HepG2 (cell line): ENCODE data around the gene PIGC. TPM values are rescaled to one million over a fixed set of nuclear protein-coding genes. Genes with fewer than 3 reads are reported as not detected.

ENCODE experiments used
- ARID2 ChIP-seq: sonication (generic); formaldehyde crosslinking; IDR thresholded peaks from 2 replicates; pipeline ENCODE4 v1.8.1; 2022; ENCODE audit warnings: mild to moderate bottlenecking, missing genetic modification reagents, borderline replicate concordance
- ETV5 ChIP-seq: IDR thresholded peaks from 2 replicates; pipeline ENCODE4 v1.6.1; 2018; ENCODE audit warnings: missing biosample characterization, missing genetic modification reagents, inconsistent platforms, borderline replicate concordance
- IKZF4 ChIP-seq: sonication (generic); formaldehyde crosslinking; IDR thresholded peaks from 2 replicates; pipeline ENCODE4 v1.5.1; 2020; ENCODE audit warnings: borderline replicate concordance, mild to moderate bottlenecking, low read depth, missing genetic modification reagents; ENCODE audit errors: not compliant biosample characterization
- JUN ChIP-seq: sonication (generic); formaldehyde crosslinking; IDR thresholded peaks from 2 replicates; pipeline ENCODE4 v1.4.0; 2020; ENCODE audit warnings: mild to moderate bottlenecking, missing genetic modification reagents
- MAF1 ChIP-seq: sonication (generic); formaldehyde crosslinking; IDR thresholded peaks from 2 replicates; pipeline ENCODE4 v1.5.0; 2020; ENCODE audit warnings: missing genetic modification reagents, borderline replicate concordance
- NBN ChIP-seq: fragments of 450-650 bp; conservative IDR thresholded peaks from 2 replicates; pipeline ENCODE4 v1.6.1; 2017
- NCOA5 ChIP-seq: sonication (generic); formaldehyde crosslinking; IDR thresholded peaks from 2 replicates; pipeline ENCODE4 v1.4.0; 2020; ENCODE audit warnings: missing genetic modification reagents
- NR2F2 ChIP-seq: IDR thresholded peaks from 2 replicates; pipeline ENCODE4 v1.6.1; 2012; ENCODE audit warnings: low read depth, inconsistent platforms, borderline replicate concordance
- RARG ChIP-seq: sonication (generic); formaldehyde crosslinking; IDR thresholded peaks from 2 replicates; pipeline ENCODE4 v1.4.0; 2020; ENCODE audit warnings: low read depth, mild to moderate bottlenecking, missing genetic modification reagents
- RBFOX2 ChIP-seq: fragments of 200-400 bp; formaldehyde crosslinking; IDR thresholded peaks from 2 replicates; pipeline ENCODE4 v1.6.1; 2017; ENCODE audit warnings: low read depth, mild to moderate bottlenecking, low read length
- ZC3H13 ChIP-seq: sonication (generic); formaldehyde crosslinking; IDR thresholded peaks from 2 replicates; pipeline ENCODE4 v1.8.1; 2023; ENCODE audit warnings: mild to moderate bottlenecking, missing genetic modification reagents, moderate library complexity
- ZNF230 ChIP-seq: sonication (generic); formaldehyde crosslinking; IDR thresholded peaks from 2 replicates; pipeline ENCODE4 v1.4.0; 2020; ENCODE audit warnings: mild to moderate bottlenecking, missing genetic modification reagents
- ZNF570 ChIP-seq: sonication (generic); formaldehyde crosslinking; IDR thresholded peaks from 2 replicates; pipeline ENCODE4 v1.4.0; 2020; ENCODE audit warnings: mild to moderate bottlenecking, missing genetic modification reagents, borderline replicate concordance
- polyA plus RNA-seq, 8 experiments: library from polyadenylated mRNA; depleted of rRNA in 3 of 8; stranded (reverse) in 7 of 8; unstranded in 1 of 8; fragments of >200 nt; fragmentation: Illumina TruSeq in 4 of 8; extraction: Trizol in 4 of 8; gene quantifications; 2 replicates each; pipeline versions ENCODE4 v1.2.1 to v1.2.3, GENCODE V29; 2011 to 2016; ENCODE audit warnings: low read depth in 4 of 8, missing spikeins in 1 of 8, mixed read lengths in 1 of 8; ENCODE audit not compliant: insufficient read depth in 1 of 8
- total RNA-seq, 5 experiments: library from RNA; depleted of rRNA; stranded (reverse); fragments of >200 nt; fragmentation: Illumina TruSeq; extraction: Trizol; gene quantifications; 2 replicates each; pipeline ENCODE4 v1.2.3, GENCODE V29; 2016; ENCODE audit warnings: low read depth in 1 of 5
- TF ChIP-seq, protein P1 (sequence below): sonication (generic); formaldehyde crosslinking; conservative IDR thresholded peaks from 2 replicates; pipeline ENCODE4 v1.4.0; 2020; ENCODE audit warnings: missing genetic modification reagents
- TF ChIP-seq, protein P2 (sequence below): sonication (generic); formaldehyde crosslinking; IDR thresholded peaks from 2 replicates; pipeline ENCODE4 v1.4.0; 2020; ENCODE audit warnings: missing genetic modification reagents
- TF ChIP-seq, protein P3 (sequence below): sonication (generic); formaldehyde crosslinking; IDR thresholded peaks from 2 replicates; pipeline ENCODE4 v1.5.1; 2020; ENCODE audit warnings: missing genetic modification reagents, mild to moderate bottlenecking, borderline replicate concordance
- TF ChIP-seq, protein P4 (sequence below): sonication (generic); formaldehyde crosslinking; IDR thresholded peaks from 2 replicates; pipeline ENCODE4 v1.4.0; 2020; ENCODE audit warnings: missing genetic modification reagents
- TF ChIP-seq, protein P5 (sequence below): sonication (generic); formaldehyde crosslinking; IDR thresholded peaks from 2 replicates; pipeline ENCODE4 v1.4.0; 2020; ENCODE audit warnings: missing genetic modification reagents, low read depth, mild to moderate bottlenecking, borderline replicate concordance
- TF ChIP-seq, protein P6 (sequence below): sonication (generic); formaldehyde crosslinking; IDR thresholded peaks from 2 replicates; pipeline ENCODE4 v1.8.0; 2022; ENCODE audit warnings: mild to moderate bottlenecking, missing genetic modification reagents; ENCODE audit not compliant: insufficient replicate concordance
- TF ChIP-seq, protein P7 (sequence below): sonication (generic); formaldehyde crosslinking; IDR thresholded peaks from 2 replicates; pipeline ENCODE4 v1.5.1; 2020; ENCODE audit warnings: missing genetic modification reagents, mild to moderate bottlenecking, borderline replicate concordance

The PIGC gene
- total and polyA plus RNA-seq, 2 of the 13 experiments (the other 11 are each of a cell fraction or from before 2014, with no cell fraction given), result 26.7 to 29.5 TPM

DNA sequence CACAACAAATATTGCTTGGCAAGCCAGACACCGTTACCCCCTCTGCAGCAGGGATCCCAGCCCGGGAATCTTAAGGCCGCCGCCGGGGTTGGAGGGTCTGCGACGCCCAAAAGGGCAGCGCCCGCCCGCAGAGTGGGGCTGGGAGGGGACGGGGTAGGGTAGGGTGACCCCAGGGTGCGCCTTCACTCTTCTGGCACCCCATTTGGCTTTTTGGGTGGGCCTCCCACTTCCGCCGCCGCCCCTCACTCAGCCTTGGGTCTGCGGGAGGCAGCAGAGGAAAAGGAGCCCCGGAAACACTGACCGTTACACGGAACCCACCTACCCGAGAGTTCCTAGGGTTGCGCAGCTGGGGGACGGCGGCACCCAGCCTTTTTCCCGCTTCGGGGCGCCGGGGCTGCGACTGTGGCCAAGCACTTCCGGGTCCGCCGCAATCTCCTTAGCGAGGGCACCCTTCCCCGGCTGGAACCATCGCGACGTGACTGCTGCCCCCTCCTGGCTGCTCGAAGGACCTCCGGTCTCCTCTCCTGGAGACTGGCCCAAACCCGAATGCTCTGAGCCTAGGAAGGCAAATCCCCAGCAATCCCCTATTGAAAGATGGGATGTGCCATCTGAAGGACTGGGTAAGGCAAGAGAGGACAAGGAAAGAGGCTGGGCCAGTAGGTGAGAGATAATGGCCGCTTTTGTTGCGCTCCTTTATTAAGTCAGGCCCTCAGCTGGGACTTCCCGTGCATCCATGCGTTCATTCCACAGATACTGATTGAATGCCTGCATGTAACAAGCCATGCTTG lies at the start of gene PIGC (continued):
- TF ChIP-seq, protein P1, sequence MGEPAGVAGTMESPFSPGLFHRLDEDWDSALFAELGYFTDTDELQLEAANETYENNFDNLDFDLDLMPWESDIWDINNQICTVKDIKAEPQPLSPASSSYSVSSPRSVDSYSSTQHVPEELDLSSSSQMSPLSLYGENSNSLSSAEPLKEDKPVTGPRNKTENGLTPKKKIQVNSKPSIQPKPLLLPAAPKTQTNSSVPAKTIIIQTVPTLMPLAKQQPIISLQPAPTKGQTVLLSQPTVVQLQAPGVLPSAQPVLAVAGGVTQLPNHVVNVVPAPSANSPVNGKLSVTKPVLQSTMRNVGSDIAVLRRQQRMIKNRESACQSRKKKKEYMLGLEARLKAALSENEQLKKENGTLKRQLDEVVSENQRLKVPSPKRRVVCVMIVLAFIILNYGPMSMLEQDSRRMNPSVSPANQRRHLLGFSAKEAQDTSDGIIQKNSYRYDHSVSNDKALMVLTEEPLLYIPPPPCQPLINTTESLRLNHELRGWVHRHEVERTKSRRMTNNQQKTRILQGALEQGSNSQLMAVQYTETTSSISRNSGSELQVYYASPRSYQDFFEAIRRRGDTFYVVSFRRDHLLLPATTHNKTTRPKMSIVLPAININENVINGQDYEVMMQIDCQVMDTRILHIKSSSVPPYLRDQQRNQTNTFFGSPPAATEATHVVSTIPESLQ (CRISPR knock-in tag), result no peak
- TF ChIP-seq NR2F2 (no peak), ZC3H13 (CRISPR knock-in tag) (0 out of 2 replicates have a peak, but pooled peaks have one; percentile 41), JUN (CRISPR knock-in tag) (no peak; the same call in 1 of the 2 replicates), IKZF4 (no peak), NCOA5 (CRISPR knock-in tag) (no peak), RARG (CRISPR knock-in tag) (no peak), ZNF230 (CRISPR knock-in tag) (peak; percentile 88; the same call in 1 of the 2 replicates), RBFOX2 (peak; percentile 84), ZNF570 (CRISPR knock-in tag) (no peak), NBN (no peak), ARID2 (CRISPR knock-in tag) (no peak), ETV5 (CRISPR knock-in tag) (peak; percentile 69; the same call in 1 of the 2 replicates), MAF1 (CRISPR knock-in tag) (no peak)
- TF ChIP-seq, protein P2, sequence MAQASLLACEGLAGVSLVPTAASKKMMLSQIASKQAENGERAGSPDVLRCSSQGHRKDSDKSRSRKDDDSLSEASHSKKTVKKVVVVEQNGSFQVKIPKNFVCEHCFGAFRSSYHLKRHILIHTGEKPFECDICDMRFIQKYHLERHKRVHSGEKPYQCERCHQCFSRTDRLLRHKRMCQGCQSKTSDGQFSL (CRISPR knock-in tag), result no peak
- TF ChIP-seq, protein P3, sequence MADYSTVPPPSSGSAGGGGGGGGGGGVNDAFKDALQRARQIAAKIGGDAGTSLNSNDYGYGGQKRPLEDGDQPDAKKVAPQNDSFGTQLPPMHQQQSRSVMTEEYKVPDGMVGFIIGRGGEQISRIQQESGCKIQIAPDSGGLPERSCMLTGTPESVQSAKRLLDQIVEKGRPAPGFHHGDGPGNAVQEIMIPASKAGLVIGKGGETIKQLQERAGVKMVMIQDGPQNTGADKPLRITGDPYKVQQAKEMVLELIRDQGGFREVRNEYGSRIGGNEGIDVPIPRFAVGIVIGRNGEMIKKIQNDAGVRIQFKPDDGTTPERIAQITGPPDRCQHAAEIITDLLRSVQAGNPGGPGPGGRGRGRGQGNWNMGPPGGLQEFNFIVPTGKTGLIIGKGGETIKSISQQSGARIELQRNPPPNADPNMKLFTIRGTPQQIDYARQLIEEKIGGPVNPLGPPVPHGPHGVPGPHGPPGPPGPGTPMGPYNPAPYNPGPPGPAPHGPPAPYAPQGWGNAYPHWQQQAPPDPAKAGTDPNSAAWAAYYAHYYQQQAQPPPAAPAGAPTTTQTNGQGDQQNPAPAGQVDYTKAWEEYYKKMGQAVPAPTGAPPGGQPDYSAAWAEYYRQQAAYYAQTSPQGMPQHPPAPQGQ, result no peak
- TF ChIP-seq, protein P4, sequence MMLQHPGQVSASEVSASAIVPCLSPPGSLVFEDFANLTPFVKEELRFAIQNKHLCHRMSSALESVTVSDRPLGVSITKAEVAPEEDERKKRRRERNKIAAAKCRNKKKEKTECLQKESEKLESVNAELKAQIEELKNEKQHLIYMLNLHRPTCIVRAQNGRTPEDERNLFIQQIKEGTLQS (CRISPR knock-in tag), result no peak
- TF ChIP-seq, protein P5, sequence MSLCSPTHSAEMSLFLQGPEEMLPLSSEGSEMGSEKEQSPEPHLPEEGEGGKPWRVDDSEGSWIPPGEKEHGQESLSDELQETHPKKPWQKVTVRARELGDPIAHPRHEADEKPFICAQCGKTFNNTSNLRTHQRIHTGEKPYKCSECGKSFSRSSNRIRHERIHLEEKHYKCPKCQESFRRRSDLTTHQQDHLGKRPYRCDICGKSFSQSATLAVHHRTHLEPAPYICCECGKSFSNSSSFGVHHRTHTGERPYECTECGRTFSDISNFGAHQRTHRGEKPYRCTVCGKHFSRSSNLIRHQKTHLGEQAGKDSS (CRISPR knock-in tag), result peak; percentile 83; the same call in 1 of the 2 replicates
- TF ChIP-seq, protein P6, sequence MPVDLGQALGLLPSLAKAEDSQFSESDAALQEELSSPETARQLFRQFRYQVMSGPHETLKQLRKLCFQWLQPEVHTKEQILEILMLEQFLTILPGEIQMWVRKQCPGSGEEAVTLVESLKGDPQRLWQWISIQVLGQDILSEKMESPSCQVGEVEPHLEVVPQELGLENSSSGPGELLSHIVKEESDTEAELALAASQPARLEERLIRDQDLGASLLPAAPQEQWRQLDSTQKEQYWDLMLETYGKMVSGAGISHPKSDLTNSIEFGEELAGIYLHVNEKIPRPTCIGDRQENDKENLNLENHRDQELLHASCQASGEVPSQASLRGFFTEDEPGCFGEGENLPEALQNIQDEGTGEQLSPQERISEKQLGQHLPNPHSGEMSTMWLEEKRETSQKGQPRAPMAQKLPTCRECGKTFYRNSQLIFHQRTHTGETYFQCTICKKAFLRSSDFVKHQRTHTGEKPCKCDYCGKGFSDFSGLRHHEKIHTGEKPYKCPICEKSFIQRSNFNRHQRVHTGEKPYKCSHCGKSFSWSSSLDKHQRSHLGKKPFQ (CRISPR knock-in tag), result no peak
- TF ChIP-seq, protein P7, sequence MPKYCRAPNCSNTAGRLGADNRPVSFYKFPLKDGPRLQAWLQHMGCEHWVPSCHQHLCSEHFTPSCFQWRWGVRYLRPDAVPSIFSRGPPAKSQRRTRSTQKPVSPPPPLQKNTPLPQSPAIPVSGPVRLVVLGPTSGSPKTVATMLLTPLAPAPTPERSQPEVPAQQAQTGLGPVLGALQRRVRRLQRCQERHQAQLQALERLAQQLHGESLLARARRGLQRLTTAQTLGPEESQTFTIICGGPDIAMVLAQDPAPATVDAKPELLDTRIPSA (CRISPR knock-in tag), result no peak
